Keratinocyte (primary cell): ENCODE results near the gene ZBTB21. TPM values are rescaled to one million over a fixed set of nuclear protein-coding genes. Genes with fewer than 3 reads are reported as not detected.

Experiments
- DNase-seq: peaks from one replicate; pipeline ENCODE4 v3.0.0-alpha.2; 2011; ENCODE audit warnings: low read depth, missing footprints, low spot score
- FAIRE-seq: peaks from 2 replicates; lab custom pipeline; 2011; peaks lifted over from hg19 to GRCh38; lab: Jason Lieb, UNC
- H2AFZ ChIP-seq: 2 replicates; pipeline ENCODE4 v1.6.0; 2012; ENCODE audit warnings: low read length, control low read depth, inconsistent platforms; ENCODE audit not compliant: control insufficient read depth
- H3K27ac ChIP-seq: 2 replicates; pipeline ENCODE4 v1.5.1; 2011; ENCODE audit warnings: low read length; ENCODE audit not compliant: control insufficient read depth, insufficient read depth
- H3K27me3 ChIP-seq: 3 replicates; pipeline ENCODE4 v1.6.0; 2011; ENCODE audit warnings: low read length; ENCODE audit not compliant: control insufficient read depth, insufficient read depth; ENCODE audit errors: extremely low read depth
- H3K36me3 ChIP-seq, 2 experiments: 2 replicates in 1 of 2; 3 replicates in 1 of 2; pipeline ENCODE4 v1.5.1; 2011; ENCODE audit warnings: low read length in 2 of 2, mild to moderate bottlenecking in 1 of 2; ENCODE audit not compliant: control insufficient read depth in 2 of 2, insufficient read depth in 2 of 2; ENCODE audit errors: extremely low read depth in 1 of 2
- H3K4me1 ChIP-seq: 3 replicates; pipeline ENCODE4 v1.5.1; 2011; ENCODE audit warnings: low read length; ENCODE audit not compliant: control insufficient read depth, insufficient read depth; ENCODE audit errors: extremely low read depth
- H3K4me2 ChIP-seq: 3 replicates; pipeline ENCODE4 v1.6.0; 2011; ENCODE audit warnings: low read depth, low read length; ENCODE audit not compliant: control insufficient read depth, insufficient read depth; ENCODE audit errors: extremely low read depth
- H3K4me3 ChIP-seq, 3 experiments: fragments of 200-600 bp in 1 of 3; sonication (generic) in 1 of 3; 2 replicates in 2 of 3; 3 replicates in 1 of 3; pipeline ENCODE4 v1.5.1; 2011 to 2016; ENCODE audit warnings: low read length in 3 of 3, mild to moderate bottlenecking in 3 of 3, control low read depth in 2 of 3, inconsistent platforms in 1 of 3, low read depth in 1 of 3, mixed read lengths in 1 of 3, mixed run types in 1 of 3, moderate library complexity in 1 of 3; ENCODE audit not compliant: control insufficient read depth in 2 of 3, insufficient read depth in 2 of 3; ENCODE audit errors: extremely low read depth in 1 of 3
- H3K79me2 ChIP-seq: 2 replicates; pipeline ENCODE4 v1.6.0; 2012; ENCODE audit warnings: low read length; ENCODE audit not compliant: control insufficient read depth, insufficient read depth
- H3K9ac ChIP-seq: 3 replicates; pipeline ENCODE4 v1.6.0; 2011; ENCODE audit warnings: low read length; ENCODE audit not compliant: control insufficient read depth, insufficient read depth; ENCODE audit errors: extremely low read depth
- H3K9me1 ChIP-seq: 3 replicates; pipeline ENCODE4 v1.6.0; 2011; ENCODE audit warnings: low read length; ENCODE audit not compliant: control insufficient read depth, insufficient read depth; ENCODE audit errors: extremely low read depth
- H3K9me3 ChIP-seq: 2 replicates; pipeline ENCODE4 v1.5.1; 2012; ENCODE audit warnings: low read depth, low read length; ENCODE audit not compliant: control insufficient read depth
- H4K20me1 ChIP-seq: 3 replicates; pipeline ENCODE4 v1.6.0; 2011; ENCODE audit warnings: low read length; ENCODE audit not compliant: control insufficient read depth, insufficient read depth; ENCODE audit errors: extremely low read depth
- EZH2 ChIP-seq: IDR thresholded peaks from one replicate; pipeline ENCODE4 v1.6.1; 2012; ENCODE audit warnings: inconsistent platforms, mild to moderate bottlenecking, low read length, moderate library complexity
- dilution Hi-C: fragments of 300-500 bp; cut with MboI; formaldehyde crosslinking; loops from one replicate; pipeline ENCODE4 v1.7.0; 2020; ENCODE audit warnings: low sequenced_read_pairs; ENCODE audit not compliant: extremely low pct_ligation_motif_present
- polyA plus RNA-seq, 5 experiments: library from polyadenylated mRNA; depleted of rRNA in 3 of 5; stranded (reverse) in 3 of 5; stranded (forward) in 1 of 5; unstranded in 1 of 5; fragments of >200 nt; gene quantifications; 1 replicate in 1 of 5; 2 replicates in 3 of 5; 3 replicates in 1 of 5; pipeline versions ENCODE4 v1.2.1 to v1.2.3, GENCODE V29; 2011 to 2012; ENCODE audit warnings: missing spikeins in 2 of 5, low read depth in 1 of 5, low replicate concordance in 1 of 5
- TF ChIP-seq, protein P1 (sequence below), 3 experiments: IDR thresholded peaks in 1 of 3; conservative IDR thresholded peaks in 1 of 3; optimal IDR thresholded peaks in 1 of 3; 2 replicates in 2 of 3; 3 replicates in 1 of 3; pipeline versions ENCODE3 to v1.5.1; 2011; ENCODE audit warnings: low read length in 3 of 3, mild to moderate bottlenecking in 3 of 3, moderate library complexity in 2 of 3, control low read depth in 1 of 3, inconsistent platforms in 1 of 3; ENCODE audit not compliant: insufficient read depth in 2 of 3; ENCODE audit errors: extremely low read depth in 1 of 3

Gene ZBTB21
- polyA plus RNA-seq, 1 donor (not counting 4 experiments of a cell fraction or from before 2014, with no cell fraction given) = 9.5 TPM

DNA sequence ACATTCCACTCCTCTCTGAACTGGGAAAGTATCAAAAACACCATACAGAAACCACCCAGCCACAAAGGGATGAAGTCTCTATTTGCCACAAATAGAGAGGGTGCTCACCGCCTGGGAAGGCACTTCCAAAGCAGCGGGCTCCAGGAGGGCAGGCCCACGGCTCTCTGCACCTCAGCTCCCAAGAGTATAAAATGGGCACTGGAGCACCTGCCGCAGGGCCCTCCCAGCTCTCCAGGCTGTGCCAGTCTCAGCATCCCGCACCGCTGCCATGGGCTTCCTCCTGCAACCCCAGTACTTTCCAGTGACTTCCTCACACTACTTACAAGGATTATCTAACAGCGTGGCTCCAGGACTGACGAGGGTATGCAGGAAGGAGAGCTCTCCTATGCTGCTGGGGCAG is 70.8 kb downstream of the ZBTB21 start:
- Histone ChIP-seq H4K20me1 (no peaks in the 10 kb centered on the region), H3K27me3 (no peaks in the 10 kb centered on the region), H3K4me2 (no peak overlapping the region), H3K36me3 (peaks cover 9 to 15% of the 10 kb centered on the region in 2 experiments), H3K4me1 (peaks cover under 1% of the 10 kb centered on the region), H3K27ac (no peak overlapping the region), H3K9me3 (no peaks in the 10 kb centered on the region), H3K9ac (no peak overlapping the region), H3K79me2 (peaks cover 66% of the 10 kb centered on the region), H2AFZ (no peak overlapping the region), H3K9me1 (no peaks in the 10 kb centered on the region), H3K4me3 (no peak overlapping the region)
- FAIRE-seq (no peak), DNase-seq (no peak)
- dilution Hi-C loops = no loop called here
- TF ChIP-seq, protein P1, sequence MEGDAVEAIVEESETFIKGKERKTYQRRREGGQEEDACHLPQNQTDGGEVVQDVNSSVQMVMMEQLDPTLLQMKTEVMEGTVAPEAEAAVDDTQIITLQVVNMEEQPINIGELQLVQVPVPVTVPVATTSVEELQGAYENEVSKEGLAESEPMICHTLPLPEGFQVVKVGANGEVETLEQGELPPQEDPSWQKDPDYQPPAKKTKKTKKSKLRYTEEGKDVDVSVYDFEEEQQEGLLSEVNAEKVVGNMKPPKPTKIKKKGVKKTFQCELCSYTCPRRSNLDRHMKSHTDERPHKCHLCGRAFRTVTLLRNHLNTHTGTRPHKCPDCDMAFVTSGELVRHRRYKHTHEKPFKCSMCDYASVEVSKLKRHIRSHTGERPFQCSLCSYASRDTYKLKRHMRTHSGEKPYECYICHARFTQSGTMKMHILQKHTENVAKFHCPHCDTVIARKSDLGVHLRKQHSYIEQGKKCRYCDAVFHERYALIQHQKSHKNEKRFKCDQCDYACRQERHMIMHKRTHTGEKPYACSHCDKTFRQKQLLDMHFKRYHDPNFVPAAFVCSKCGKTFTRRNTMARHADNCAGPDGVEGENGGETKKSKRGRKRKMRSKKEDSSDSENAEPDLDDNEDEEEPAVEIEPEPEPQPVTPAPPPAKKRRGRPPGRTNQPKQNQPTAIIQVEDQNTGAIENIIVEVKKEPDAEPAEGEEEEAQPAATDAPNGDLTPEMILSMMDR (optimal IDR thresholded peaks at IDR 0.05 in 1 of 3, IDR thresholded peaks at IDR 0.05 in 1 of 3, conservative IDR thresholded peaks at IDR 0.05 in 1 of 3; ENCODE audit: extremely low read depth in 1 of 3, insufficient read depth in 2 of 3, low read length in 3 of 3) = no peak
- TF ChIP-seq EZH2 = no peak

Other genes with a start within 250 kb of the ZBTB21 start
- gene RIPK4, start 243.3 kb downstream of the ZBTB21 start, polyA plus RNA-seq = 16.6 to 23.4 TPM (median 18.4 TPM) in 3 replicates
- gene PRDM15, start 131.0 kb downstream of the ZBTB21 start, polyA plus RNA-seq = 5.2 to 8.5 TPM (median 5.6 TPM) in 3 replicates
- gene C2CD2, start 56.3 kb downstream of the ZBTB21 start, polyA plus RNA-seq = 31.9 to 53.3 TPM (median 39.9 TPM) in 3 replicates
- gene UMODL1, start 61.0 kb upstream of the ZBTB21 start, polyA plus RNA-seq = 0.03 TPM in 1 of 3 replicates, not detected in the others
- 3.3 to 3.6 TPM (median 3.5 TPM) in 3 replicates for gene ABCG1, start 208.8 kb upstream of the ZBTB21 start, polyA plus RNA-seq